GM12865 (cell line): ENCODE data around the gene SYAP1.
A peak's percentile ranks its signal among the peaks of the same experiment; 100 is the strongest.
"Not testable (repeated sequence)": the region's sequence is repeated elsewhere in the genome, so short reads cannot be mapped to it uniquely, and the experiment has no call there.

Experiments used
- DNase-seq: peaks from one replicate; pipeline ENCODE4 v3.0.0; 2010; ENCODE audit warnings: low read depth
- H3K4me3 ChIP-seq: 2 replicates; pipeline ENCODE4 v1.5.1; 2011; ENCODE audit warnings: mild to moderate bottlenecking, low read depth, low read length, control low read depth
- CTCF ChIP-seq: IDR thresholded peaks from 2 replicates; pipeline ENCODE4 v1.5.1; 2011; ENCODE audit warnings: low read length, control low read depth, low read depth, inconsistent platforms; ENCODE audit not compliant: insufficient read depth; ENCODE audit errors: missing control alignments

SYAP1 gene

GRCh38 chrX:16770970-16771482 is 51.6 kb downstream of the SYAP1 start:
- H3K4me3 ChIP-seq, result no peak overlapping the region
- DNase-seq, result no peak
- no peak for TF ChIP-seq CTCF

GRCh38 chrX:16771483-16772398 is 52.3 kb downstream of the SYAP1 start:
- no peak for TF ChIP-seq CTCF
- H3K4me3 ChIP-seq, result no peak overlapping the region
- peak; percentile 73 for DNase-seq

DNA sequence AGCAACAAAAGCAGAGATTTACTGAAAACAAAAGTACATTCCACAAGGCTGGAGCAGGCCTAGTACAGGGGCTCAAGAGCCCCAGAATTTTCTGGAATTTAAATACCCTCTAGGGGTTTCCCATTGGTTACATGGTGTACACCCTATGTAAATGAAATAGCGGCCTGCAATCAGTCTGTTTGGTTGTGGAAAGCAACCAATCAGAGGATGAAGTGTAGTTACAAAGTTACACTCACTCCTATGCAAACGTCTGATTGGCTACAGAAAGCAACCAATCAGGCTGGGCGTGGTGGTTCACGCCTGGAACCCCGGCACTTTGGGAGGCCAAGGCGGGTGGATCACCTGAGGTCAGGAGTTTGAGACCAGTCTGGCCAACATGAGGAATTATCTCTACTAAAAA is 53.0 kb downstream of the SYAP1 start:
- DNase-seq, result no peak
- H3K4me3 ChIP-seq, result no peak overlapping the region
- no peak for TF ChIP-seq CTCF

DNA sequence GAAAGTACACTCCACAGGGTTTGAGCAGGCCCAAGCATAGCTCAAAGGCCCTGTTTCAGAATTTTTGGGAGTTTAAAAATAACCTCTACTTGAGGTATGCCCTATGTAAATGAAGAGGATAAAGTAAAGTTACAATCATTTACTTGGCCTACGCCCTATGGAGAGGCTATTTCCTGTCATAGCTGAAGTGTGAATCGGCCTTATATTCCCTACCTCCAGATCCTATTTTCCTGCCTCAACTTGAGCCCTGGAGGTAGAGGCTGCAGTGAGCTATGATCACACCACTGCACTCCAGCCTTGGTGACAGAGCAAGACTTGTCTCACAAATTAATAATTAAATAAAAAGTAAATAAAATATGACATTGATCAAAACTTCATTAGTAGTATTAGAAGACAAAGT is 55.3 kb downstream of the SYAP1 start:
- TF ChIP-seq CTCF, result no peak
- H3K4me3 ChIP-seq, result no peak overlapping the region

DNA sequence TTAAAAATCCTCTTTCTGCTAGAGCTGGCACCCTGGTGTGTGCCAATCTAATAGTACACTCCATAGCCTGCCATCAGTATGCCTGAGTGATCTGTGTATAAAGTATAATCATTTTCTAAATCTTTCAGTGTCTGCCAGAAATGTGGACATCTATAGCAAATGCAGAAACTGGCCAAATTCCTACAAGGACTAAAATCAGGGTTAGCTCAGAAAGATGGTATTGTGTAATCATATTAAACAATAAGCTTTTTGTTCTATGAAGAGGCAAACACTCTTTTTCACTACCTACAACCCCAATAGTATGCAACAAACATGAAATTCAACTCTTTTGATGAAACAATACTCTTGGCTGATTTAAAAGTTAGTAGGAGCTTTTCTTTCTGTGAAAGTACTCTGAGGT is 59.1 kb downstream of the SYAP1 start:
- no peak for DNase-seq
- TF ChIP-seq CTCF, result no peak
- no peak overlapping the region for H3K4me3 ChIP-seq

More for the DNA sequence above, 55.3 kb downstream of the SYAP1 start:
- DNase-seq, result no peak

DNA sequence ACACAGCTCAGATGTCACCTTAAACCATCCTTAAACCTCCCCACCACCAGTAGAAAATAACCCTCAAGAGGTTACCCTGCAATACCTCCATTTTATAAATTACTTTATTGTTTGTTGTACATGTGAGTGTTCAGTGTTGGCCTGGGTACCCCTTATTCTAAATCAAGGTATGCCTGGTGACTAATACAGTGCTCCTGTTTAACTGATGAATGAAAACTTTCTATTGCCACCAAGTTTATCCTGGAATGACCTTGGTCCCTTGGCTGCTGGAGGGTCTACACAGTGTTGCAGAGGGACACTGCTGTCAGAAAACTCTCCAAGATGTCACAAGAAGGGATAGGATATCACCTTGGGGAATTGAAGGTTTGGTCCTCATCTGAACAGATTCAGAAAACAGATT is 59.6 kb downstream of the SYAP1 start:
- no peak for TF ChIP-seq CTCF
- DNase-seq, result no peak
- no peak overlapping the region for H3K4me3 ChIP-seq

GRCh38 chrX:16779815-16780214 is 60.4 kb downstream of the SYAP1 start:
- not testable (repeated sequence) for H3K4me3 ChIP-seq, DNase-seq
